Measurements from ENCODE around the gene ASTL. TPM values are rescaled to one million over a fixed set of nuclear protein-coding genes. Genes with fewer than 3 reads are reported as not detected.

The ASTL gene
- total RNA-seq, 2 donors from 2014 or later = not detected

DNA sequence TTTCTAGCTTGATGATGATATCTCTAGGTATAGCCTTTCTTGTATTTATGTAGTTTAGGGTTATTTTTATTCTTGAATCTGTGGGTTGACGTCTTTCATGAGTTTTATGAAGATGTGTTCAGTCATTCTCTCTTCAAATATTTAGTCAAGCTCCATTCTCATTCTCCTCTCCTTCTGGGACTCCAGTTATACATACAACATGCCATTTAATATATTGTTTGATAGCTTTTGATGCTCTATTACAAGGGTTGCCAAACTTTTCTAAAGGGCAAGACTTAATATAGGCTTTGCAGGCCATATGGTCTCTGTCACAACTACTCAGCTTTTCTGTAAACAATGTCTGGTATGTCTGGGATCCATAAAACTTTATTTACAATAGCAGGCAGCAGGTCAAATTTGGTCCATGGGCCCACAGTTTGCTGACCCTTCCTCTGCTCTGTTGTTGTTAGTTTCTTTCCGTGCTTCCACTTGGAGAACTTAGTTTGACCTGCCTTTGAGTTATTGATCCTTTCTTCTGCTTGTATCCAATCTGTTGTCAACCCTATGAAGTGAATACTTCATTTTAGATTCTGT lies 63.0 kb downstream of the ASTL start:
- ATAC-seq (no peak), DNase-seq (no peak)
- intact Hi-C loops (cut with DNase I) = no loop called here
- Histone ChIP-seq H3K27me3 (no peaks in the 10 kb centered on the region), H3K27ac (no peak overlapping the region), H3K9me3 (peaks cover 0 to 8% (median 0%) of the 10 kb centered on the region in 3 donors), H3K36me3 (replicated peaks in 1 of 2; ENCODE audit: insufficient read depth in 1 of 2, low read depth in 2 of 2) (no peaks in the 10 kb centered on the region), H3K4me3 (no peak overlapping the region), H3K4me1 (no peaks in the 10 kb centered on the region)
- TF ChIP-seq, protein P1, sequence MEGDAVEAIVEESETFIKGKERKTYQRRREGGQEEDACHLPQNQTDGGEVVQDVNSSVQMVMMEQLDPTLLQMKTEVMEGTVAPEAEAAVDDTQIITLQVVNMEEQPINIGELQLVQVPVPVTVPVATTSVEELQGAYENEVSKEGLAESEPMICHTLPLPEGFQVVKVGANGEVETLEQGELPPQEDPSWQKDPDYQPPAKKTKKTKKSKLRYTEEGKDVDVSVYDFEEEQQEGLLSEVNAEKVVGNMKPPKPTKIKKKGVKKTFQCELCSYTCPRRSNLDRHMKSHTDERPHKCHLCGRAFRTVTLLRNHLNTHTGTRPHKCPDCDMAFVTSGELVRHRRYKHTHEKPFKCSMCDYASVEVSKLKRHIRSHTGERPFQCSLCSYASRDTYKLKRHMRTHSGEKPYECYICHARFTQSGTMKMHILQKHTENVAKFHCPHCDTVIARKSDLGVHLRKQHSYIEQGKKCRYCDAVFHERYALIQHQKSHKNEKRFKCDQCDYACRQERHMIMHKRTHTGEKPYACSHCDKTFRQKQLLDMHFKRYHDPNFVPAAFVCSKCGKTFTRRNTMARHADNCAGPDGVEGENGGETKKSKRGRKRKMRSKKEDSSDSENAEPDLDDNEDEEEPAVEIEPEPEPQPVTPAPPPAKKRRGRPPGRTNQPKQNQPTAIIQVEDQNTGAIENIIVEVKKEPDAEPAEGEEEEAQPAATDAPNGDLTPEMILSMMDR (IDR thresholded peaks at IDR 0.05) = no peak
- no peak for TF ChIP-seq POLR2A (IDR thresholded peaks at IDR 0.05)
- 70 to 76% methylated on average over 2 of the region's 2 CpGs for whole genome bisulfite sequencing, 2 donors

DNA sequence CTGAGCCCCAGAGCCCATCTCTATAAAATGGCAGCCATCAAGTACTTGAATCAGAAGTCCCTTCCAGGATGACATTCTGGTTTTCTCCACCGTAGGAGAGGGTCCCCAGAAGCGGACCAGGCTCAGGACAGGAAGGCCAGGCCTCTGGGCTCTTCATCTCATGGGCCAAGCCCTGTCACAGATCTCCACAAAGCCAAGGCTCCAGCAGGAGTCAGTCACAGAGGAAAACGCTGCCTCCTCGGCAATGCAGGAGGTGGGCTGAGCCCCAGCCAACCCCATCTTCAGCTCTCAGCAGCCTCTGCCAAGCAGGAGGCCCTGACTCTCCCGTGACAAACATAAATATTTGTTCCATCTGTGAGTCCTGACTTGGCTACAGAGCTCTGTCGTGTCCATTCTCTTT lies 64.1 kb downstream of the ASTL start:
- Histone ChIP-seq H3K36me3 (replicated peaks in 1 of 2; ENCODE audit: insufficient read depth in 1 of 2, low read depth in 2 of 2) (no peaks in the 10 kb centered on the region), H3K9me3 (peaks cover 0 to 8% (median 0%) of the 10 kb centered on the region in 3 donors), H3K27me3 (no peaks in the 10 kb centered on the region), H3K4me3 (no peak overlapping the region), H3K27ac (no peak overlapping the region), H3K4me1 (no peaks in the 10 kb centered on the region)
- ATAC-seq = no peak
- TF ChIP-seq, protein P1 (IDR thresholded peaks at IDR 0.05) = no peak
- no peak for TF ChIP-seq POLR2A (IDR thresholded peaks at IDR 0.05)
- no peak for DNase-seq
- intact Hi-C loops (cut with DNase I) = no loop called here
- WGBS, 2 donors = 62 to 74% methylated on average over 5 to 6 of the region's 6 CpGs

DNA sequence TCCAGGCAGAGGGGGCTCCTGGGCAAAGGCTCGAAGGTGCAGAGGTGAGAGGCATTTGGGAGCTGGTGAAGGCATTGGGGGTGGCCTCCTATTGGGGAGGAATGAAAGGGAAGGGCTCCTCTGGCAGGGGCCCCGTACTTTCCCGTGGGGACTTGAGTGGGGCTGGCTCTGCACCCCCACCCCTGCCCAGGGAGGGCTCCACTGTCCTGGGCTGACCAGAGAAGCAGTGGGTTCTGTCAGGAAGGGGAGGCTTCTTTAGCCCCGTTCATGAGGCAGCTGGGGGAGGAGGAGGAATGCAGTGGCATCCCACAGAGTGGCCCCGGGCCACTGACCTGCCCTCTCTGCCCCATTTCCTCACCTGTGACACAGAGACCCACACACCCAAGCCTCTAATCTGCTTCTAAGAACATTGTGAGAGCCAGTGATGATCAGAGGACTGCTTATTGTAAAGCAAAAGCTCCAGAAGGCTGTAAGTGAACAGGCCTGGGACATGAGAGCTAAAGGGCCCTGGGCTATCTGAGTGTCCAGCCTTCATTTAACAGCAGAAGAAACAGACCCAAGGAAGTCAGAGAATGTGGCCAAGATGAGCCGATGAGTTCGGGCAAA lies 65.0 kb downstream of the ASTL start:
- Histone ChIP-seq H3K9me3 (peaks cover 0 to 8% (median 0%) of the 10 kb centered on the region in 3 donors), H3K4me3 (no peak overlapping the region), H3K27ac (no peak overlapping the region), H3K4me1 (no peaks in the 10 kb centered on the region), H3K27me3 (no peaks in the 10 kb centered on the region), H3K36me3 (replicated peaks in 1 of 2; ENCODE audit: insufficient read depth in 1 of 2, low read depth in 2 of 2) (no peaks in the 10 kb centered on the region)
- no peak for ATAC-seq
- intact Hi-C loops (cut with DNase I) = no loop called here
- WGBS, 2 donors = 75 to 81% methylated on average over 7 of the region's 7 CpGs
- TF ChIP-seq, protein P1 (IDR thresholded peaks at IDR 0.05) = no peak
- TF ChIP-seq POLR2A (IDR thresholded peaks at IDR 0.05) = no peak
- no peak for DNase-seq

Other genes starting within 250 kb of the ASTL start
- gene ANKRD36C, start 146.7 kb downstream of the ASTL start, total RNA-seq = 10 to 100 TPM; 46.7 to 62.6 TPM
- 1 to 10 TPM; 1.6 to 2.0 TPM for gene GPAT2, start 103.6 kb downstream of the ASTL start, total RNA-seq
- under 1 TPM; under 0.01 to 0.26 TPM for gene ADRA2B, start 21.9 kb downstream of the ASTL start, total RNA-seq
- 1 to 10 TPM; 6.0 to 9.2 TPM for gene DUSP2, start 6.9 kb upstream of the ASTL start, total RNA-seq
- 10 to 100 TPM; 68.5 to 91.3 TPM for gene STARD7, start 70.3 kb upstream of the ASTL start, total RNA-seq
- gene TMEM127, start 127.5 kb upstream of the ASTL start, total RNA-seq = 10 to 100 TPM; 22.1 to 33.5 TPM
- 10 to 100 TPM; 58.1 to 92.0 TPM for gene CIAO1, start 127.7 kb upstream of the ASTL start, total RNA-seq
- 100 to 1,000 TPM in 1 of 2 donors, 10 to 100 TPM in 1; 58.1 to 110 TPM for gene SNRNP200, start 167.0 kb upstream of the ASTL start, total RNA-seq
- 1 to 10 TPM in 1 of 2 donors, under 1 TPM in 1; 0.33 to 1.8 TPM for gene ITPRIPL1, start 186.8 kb upstream of the ASTL start, total RNA-seq
- under 1 TPM in 1 of 2 donors, not detected in 1; 0.52 TPM for gene NCAPH, start 197.3 kb upstream of the ASTL start, total RNA-seq

Data from body of pancreas (tissue), 4 donors.